Measurements from ENCODE around the gene FAM135A. TPM values are rescaled to one million over a fixed set of nuclear protein-coding genes. Genes with fewer than 3 reads are reported as not detected.
A peak's percentile ranks its signal among the peaks of the same experiment; 100 is the strongest.

Gene FAM135A
- total RNA-seq (2012; rRNA removed) (7.9 and 9.7 TPM in 2 replicates), polyA plus RNA-seq (2012; rRNA removed) (1.6 and 2.2 TPM in 2 replicates), Bru-seq, nascent RNA (percentile 64 among the genes with signal in this experiment), BruChase-seq, experiment 1, labeled RNA remaining after a 6-hour chase (percentile 58 among the genes with signal in this experiment), BruChase-seq, experiment 2, labeled RNA remaining after a 2-hour chase (percentile 68 among the genes with signal in this experiment)
- polyA plus RNA-seq (2012; cell fraction: cytosol; rRNA removed): 0.25 and 0.34 TPM in 2 replicates
- 0.40 and 4.0 TPM in 2 replicates for polyA plus RNA-seq (2012; cell fraction: nucleus; rRNA removed; ENCODE audit: low replicate concordance)
- long read RNA-seq, partial matches to known transcripts: 2 of 5 reads
- long read RNA-seq, other reads (novel, unspliced or antisense): 3 of 5 reads

DNA sequence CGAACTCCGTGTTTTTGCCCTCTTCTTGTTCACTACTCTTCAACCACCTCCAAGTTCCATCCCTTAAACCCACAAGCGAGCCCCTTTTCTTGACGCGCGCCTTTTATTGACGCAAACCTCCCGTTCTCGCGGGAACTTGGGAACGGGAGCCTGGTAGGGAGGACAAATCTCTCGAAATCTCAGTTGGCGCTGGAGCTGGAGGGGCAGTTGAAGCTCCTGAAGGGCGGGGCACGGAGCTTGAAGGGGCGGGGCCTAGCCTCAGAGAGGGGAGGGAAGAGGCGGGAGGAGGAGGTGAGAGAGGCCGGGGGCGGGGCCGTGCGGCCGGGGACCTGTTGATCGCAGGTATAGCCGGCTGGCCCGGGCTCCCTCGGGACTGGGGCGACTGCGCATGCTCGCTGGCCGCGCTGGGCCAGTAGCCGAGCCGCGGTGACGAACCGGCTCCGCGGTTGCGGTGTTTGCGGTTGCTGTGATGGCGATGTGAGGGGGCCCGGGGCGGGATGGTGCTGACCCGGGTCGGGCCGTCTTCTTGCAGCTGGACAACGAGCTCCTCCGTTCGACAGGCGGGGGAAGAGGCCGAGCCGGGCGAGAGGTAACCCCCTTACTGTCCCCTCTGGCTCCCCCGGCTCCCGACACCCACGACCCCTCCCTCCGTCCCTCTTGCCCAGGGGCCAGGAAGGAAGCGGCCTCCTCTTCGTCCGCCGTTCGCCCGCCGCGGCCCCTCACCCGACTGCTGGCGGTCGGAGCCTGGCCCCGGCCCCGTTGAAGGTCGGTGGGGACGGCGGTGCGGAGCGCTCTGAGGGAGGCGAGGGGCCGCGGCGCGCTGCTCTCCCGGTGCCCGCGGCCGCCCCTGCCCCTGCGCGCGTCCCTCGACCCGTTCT is at the start of gene FAM135A:
Gene FAM135A (plus strand): TSS at position 395 of the 878 bp plus-strand sequence. CDS start 14,835 bp downstream, outside the sequence.
- H4K91ac ChIP-seq (ENCODE audit: insufficient read depth, low read depth, low read length): peak within 1 kb of the TSS; percentile 73
- H2BK15ac ChIP-seq (ENCODE audit: low read depth, low read length): no peak within 1 kb of the TSS; the same call in 2 of the 3 replicates
- H3K9me1 ChIP-seq (ENCODE audit: insufficient read depth, low read length): no peaks in the 10 kb centered on the region
- H3K4me2 ChIP-seq (ENCODE audit: low read depth, low read length): peak within 1 kb of the TSS; percentile 99
- peak within 1 kb of the TSS; percentile 91 for H2AFZ ChIP-seq (replicated peaks; ENCODE audit: low read length, poor library complexity)
- H3K14ac ChIP-seq (replicated peaks; ENCODE audit: low read depth, low read length): peak within 1 kb of the TSS; percentile 65
- no peaks in the 10 kb centered on the region for H4K20me1 ChIP-seq (ENCODE audit: insufficient read depth, low read length)
- peak; percentile 96 for ATAC-seq (ENCODE audit: low read depth)
- peaks cover under 1% of the 10 kb centered on the region; the same call in 1 of the 2 replicates for H3K36me3 ChIP-seq (ENCODE audit: control insufficient read depth, insufficient read depth, low read length)
- POLR2A ChIA-PET (ENCODE audit: unreplicated experiment): interaction anchor here (0.6 kb wide), 1 partner anchor 186 kb away, joined by 9 read pairs; no protein-coding TSS in a partner anchor
- H3K9ac ChIP-seq (ENCODE audit: low read depth, low read length): peak within 1 kb of the TSS; percentile 87
- H3K23ac ChIP-seq (ENCODE audit: low read depth, low read length): peak within 1 kb of the TSS; percentile 63; the same call in 1 of the 2 replicates
- H3K56ac ChIP-seq (ENCODE audit: extremely low read depth, insufficient read depth, low read length): peak within 1 kb of the TSS; percentile 79
- peak within 1 kb of the TSS; percentile 90 to 94 for H4K8ac ChIP-seq (ENCODE audit: low read depth in 2 of 2, low read length in 2 of 2)
- H2BK120ac ChIP-seq (ENCODE audit: low read depth, low read length): no peak within 1 kb of the TSS; the same call in 1 of the 2 replicates
- H4K5ac ChIP-seq (ENCODE audit: low read depth, low read length): peak within 1 kb of the TSS; percentile 68
- H3K4me1 ChIP-seq (ENCODE audit: control insufficient read depth, insufficient read depth, low read length): no peaks in the 10 kb centered on the region
- H3K79me1 ChIP-seq (ENCODE audit: low read depth in 1 of 2, low read length in 2 of 2): peaks cover 0 to 6% of the 10 kb centered on the region in 2 experiments; a peak in 1 of 4 replicates
- dilution Hi-C loops (cut with HindIII; ENCODE audit: low sequenced_read_pairs, unreplicated experiment): no loop called here
- no peak within 1 kb of the TSS for H2BK20ac ChIP-seq (ENCODE audit: low read depth, low read length)
- peak within 1 kb of the TSS; percentile 56 for H3K4me3 ChIP-seq (ENCODE audit: insufficient read depth, low read depth, low read length)
- in situ Hi-C loops (cut with MboI; ENCODE audit: low sequenced_read_pairs): no loop called here
- no peak within 1 kb of the TSS for H2AK5ac ChIP-seq (ENCODE audit: low read depth, low read length)
- BruUV-seq (replicated peaks): no TSS peak
- no peaks in the 10 kb centered on the region for H3K27me3 ChIP-seq (ENCODE audit: control insufficient read depth, insufficient read depth, low read length)
- DNase-seq: peak; percentile 96
- intact Hi-C loops (cut with micrococcal nuclease): loop anchor here (1.0 to 5.0 kb wide), 2 partner anchors 42 to 544 kb away; partner anchors contain the start of gene B3GAT2
- H3K18ac ChIP-seq (ENCODE audit: low read depth, low read length): peak within 1 kb of the TSS; percentile 31
- H2AK9ac ChIP-seq (replicated peaks; ENCODE audit: low read depth, low read length, poor library complexity): peak within 1 kb of the TSS; percentile 84
- peak; percentile 84 for TF ChIP-seq MAZ (IDR thresholded peaks at IDR 0.05; ENCODE audit: borderline replicate concordance, low read depth, low read length)
- peak; percentile 79 for TF ChIP-seq POLR2A (IDR thresholded peaks at IDR 0.05; ENCODE audit: low read depth, low read length)
- TF ChIP-seq, protein P1, sequence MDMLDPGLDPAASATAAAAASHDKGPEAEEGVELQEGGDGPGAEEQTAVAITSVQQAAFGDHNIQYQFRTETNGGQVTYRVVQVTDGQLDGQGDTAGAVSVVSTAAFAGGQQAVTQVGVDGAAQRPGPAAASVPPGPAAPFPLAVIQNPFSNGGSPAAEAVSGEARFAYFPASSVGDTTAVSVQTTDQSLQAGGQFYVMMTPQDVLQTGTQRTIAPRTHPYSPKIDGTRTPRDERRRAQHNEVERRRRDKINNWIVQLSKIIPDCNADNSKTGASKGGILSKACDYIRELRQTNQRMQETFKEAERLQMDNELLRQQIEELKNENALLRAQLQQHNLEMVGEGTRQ (IDR thresholded peaks at IDR 0.05; ENCODE audit: low read depth, low read length): no peak
- CTCF ChIA-PET: interaction anchor here (0.5 kb wide), 1 partner anchor 578 kb away, joined by 3 read pairs; no protein-coding TSS in a partner anchor
- no peak within 1 kb of the TSS for H2BK5ac ChIP-seq (ENCODE audit: low read depth, low read length, poor library complexity, severe bottlenecking)
- H3K9me3 ChIP-seq (ENCODE audit: control insufficient read depth, insufficient read depth, low read length): no peaks in the 10 kb centered on the region
- WGBS, 2 experiments (ENCODE audit: extremely low coverage in 2 of 2, insufficient read length in 1 of 2): 6% methylated on average over 14 of the region's 89 CpGs; no CpG with 5 or more reads in 1 of the 2 experiments
- peak within 1 kb of the TSS; percentile 58 for H3K4ac ChIP-seq (ENCODE audit: low read depth, low read length)
- peak within 1 kb of the TSS; percentile 81 for H3K27ac ChIP-seq (ENCODE audit: insufficient read depth, low read length)

Measured in IMR-90 (cell line).